ENCODE data around the gene KIF13A.
"Not testable (repeated sequence)": the region's sequence is repeated elsewhere in the genome, so short reads cannot be mapped to it uniquely, and the experiment has no call there.

The KIF13A gene

GRCh38 chr6:17790489-17790888, 196.9 kb downstream of the KIF13A start:
- no peak for DNase-seq (ENCODE audit: low read depth in 2 of 2)

- DNase-seq (ENCODE audit: low read depth in 2 of 2) = no peak
Measured at GRCh38 chr6:17785094-17785787, 202.2 kb downstream of the KIF13A start.

DNA sequence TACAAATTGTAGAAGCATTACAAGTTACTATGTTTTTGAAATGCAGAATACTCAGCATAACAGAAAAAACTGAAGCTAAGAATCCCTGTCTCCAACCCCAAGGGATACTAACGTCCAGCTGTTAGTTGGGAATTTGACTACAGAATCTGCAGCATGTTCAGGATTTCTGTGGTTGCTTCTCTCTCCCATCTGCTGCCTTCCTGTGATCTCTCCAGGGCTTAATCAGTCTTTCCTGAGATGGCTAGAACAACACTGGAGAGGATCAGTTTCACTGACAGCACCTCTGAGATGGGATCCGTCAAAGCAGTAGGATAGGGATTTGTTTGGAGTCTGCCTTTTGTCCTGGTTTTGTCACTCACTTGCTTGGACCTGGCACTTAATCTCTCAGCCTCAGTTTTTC, 207.4 kb downstream of the KIF13A start:
- DNase-seq (ENCODE audit: low read depth in 2 of 2) = no peak

GRCh38 chr6:17771609-17772008, 215.8 kb downstream of the KIF13A start:
- DNase-seq (ENCODE audit: low read depth in 2 of 2) = no peak

- DNase-seq (ENCODE audit: low read depth in 2 of 2) = no peak
Measured at GRCh38 chr6:17768881-17769280, 218.6 kb downstream of the KIF13A start.

DNA sequence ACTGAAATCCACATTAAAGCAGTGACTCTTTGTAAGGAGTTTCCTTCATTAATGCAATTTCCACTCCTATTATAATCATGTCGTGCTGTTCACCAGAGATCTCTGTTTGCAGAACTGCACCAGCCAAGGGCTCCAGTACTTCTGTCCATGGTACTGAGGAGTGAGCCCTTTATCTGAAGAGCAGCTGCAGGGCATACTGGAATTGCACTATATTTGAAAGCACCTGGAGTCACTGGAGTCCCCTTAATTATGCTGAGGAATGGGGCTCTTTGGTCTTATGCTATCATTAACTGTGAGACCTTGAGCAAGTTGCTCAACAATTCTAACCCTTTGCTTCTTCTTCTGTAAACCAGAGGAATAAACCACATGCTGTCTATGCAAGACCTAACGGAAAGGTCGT, 219.0 kb downstream of the KIF13A start:
- no peak for DNase-seq (ENCODE audit: low read depth in 2 of 2)

DNA sequence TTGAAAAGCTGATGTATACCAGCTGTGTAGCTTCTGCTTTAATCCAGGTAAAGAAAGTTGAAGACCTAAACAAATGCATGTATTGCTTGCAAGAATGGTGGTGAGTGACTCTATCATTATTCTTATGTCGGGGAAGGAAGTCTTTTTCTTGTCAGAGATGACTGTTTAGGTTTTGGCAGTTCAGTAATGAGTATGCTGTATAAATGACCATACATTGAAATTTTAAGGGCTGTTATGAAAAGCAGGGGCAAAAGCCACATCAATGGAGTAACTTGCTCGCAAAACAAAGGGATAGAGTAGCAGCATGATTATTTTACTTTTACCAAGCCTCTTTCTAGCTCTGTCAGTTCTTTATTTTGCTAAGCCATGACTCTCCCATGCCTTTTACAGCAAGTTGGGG, 224.8 kb downstream of the KIF13A start:
- no peak for DNase-seq (ENCODE audit: low read depth in 2 of 2)

- DNase-seq (ENCODE audit: low read depth in 2 of 2) = no peak
Measured at GRCh38 chr6:17758119-17758518, 229.3 kb downstream of the KIF13A start.

GRCh38 chr6:17754254-17754653, 233.2 kb downstream of the KIF13A start:
- DNase-seq (ENCODE audit: low read depth in 2 of 2) = no peak

GRCh38 chr6:17745324-17745723, 242.1 kb downstream of the KIF13A start:
- DNase-seq (ENCODE audit: low read depth in 2 of 2) = not testable (repeated sequence)

DNA sequence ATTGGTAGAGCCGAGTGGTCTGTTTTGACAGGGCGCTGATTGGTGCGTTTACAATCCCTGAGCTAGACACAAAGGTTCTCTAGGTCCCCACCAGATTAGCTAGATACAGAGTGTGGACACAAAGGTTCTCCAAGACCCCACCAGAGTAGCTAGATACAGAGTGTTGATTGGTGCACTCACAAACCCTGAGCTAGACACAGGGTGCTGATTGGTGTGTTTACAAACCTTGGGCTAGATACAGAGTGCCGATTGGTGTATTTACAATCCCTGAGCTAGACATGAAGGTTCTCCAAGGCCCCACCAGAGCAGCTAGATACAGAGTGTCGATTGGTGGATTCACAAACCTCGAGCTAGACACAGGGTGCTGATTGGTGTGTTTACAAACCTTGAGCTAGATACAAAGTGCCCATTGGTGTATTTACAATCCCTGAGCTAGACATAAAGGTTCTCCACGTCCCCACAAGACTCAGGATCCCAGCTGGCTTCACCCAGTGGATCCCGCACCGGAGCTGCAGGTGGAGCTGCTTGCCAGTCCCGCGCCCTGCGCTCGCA, 242.6 kb downstream of the KIF13A start:
- not testable (repeated sequence) for DNase-seq (ENCODE audit: low read depth in 2 of 2)

DNA sequence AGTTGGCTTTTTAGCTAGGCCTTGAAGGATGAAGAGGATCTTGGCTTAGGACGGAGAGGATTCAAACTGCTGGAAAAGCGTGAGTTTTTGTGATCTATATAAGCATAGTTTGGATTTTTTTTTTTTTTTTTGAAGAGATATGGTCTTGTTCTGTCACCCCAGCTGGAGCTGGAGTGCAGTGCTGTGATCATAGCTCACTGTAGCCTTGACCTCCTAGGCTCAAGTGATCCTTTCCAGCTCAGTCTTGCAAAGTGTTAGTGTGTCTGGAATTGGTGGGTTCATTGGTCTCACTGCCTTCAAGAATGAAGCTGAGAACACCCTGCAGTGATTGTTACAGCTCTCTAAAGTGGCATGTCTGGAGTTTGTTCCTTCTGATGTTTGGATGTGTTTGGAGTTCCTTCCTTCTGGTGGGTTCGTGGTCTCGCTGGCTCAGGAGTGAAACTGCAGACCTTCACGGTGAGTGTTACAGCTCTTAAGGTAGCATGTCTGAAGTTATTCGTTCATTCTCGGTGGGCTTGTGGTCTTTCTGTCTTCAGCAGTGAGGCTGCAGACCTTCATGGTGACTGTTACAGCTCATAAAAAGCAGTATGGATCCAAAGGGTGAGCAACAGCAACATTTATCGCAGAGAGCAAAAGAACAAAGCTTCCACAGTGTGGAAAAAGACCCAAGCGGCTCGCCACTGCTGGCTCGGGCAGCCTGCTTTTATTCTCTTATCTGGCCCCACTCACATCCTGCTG, 243.2 kb downstream of the KIF13A start:
- no peak for DNase-seq (ENCODE audit: low read depth in 2 of 2)

DNA sequence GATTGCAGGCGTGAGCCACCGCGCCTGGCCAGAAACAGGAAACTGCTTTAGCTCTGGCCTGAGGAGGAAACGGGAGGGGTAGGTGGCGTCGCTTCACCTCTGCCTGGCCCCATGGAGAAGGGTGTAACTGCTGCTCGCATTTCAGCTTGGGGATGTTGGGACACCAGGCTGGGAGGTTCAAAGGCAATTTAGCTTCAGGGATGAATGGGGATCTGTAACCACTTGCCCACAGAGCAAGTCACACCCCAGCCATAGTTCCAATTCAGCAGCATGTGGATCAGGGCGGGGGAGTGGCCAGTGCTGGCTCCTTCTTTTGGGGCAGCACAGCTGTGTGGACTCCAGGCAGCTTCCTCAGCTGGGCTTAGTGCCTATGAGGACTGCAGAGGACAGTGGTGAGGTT, 245.9 kb downstream of the KIF13A start:
- no peak for DNase-seq (ENCODE audit: low read depth in 2 of 2)

DNA sequence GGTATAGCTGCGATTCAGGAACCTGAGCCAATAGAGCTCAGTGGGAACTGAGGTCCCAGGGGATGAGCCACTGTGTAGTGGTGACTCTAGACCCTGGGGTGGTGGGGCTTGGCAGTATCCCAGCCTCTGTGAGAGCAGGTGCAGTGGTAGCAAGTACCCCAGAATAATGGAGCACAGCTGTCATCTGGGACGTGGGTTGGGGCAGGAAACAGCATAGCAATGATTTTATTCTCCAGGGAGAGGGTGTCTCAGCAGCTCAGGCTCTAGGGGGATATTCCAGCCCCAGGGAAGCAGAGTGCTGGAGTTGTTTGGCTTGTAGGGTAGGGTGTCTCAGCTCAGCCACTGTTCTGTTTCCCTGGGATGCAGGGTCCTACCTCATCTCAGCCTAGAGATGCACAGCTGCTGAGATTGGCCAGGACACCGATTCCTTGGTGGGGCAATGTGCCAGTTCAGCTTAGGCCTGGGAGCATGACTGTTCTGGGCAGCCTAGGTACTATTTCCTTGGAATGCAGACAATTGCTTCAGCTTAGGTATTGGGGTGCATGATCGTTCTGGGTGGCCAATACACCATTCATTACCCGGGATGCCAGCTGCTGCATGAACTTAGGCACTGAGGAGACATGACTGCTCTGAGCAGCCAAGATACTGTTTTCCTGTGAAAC, 246.7 kb downstream of the KIF13A start:
- no peak for DNase-seq (ENCODE audit: low read depth in 2 of 2)

- DNase-seq (ENCODE audit: low read depth in 2 of 2) = no peak
Measured at GRCh38 chr6:17737704-17738252, 249.7 kb downstream of the KIF13A start.

DNA sequence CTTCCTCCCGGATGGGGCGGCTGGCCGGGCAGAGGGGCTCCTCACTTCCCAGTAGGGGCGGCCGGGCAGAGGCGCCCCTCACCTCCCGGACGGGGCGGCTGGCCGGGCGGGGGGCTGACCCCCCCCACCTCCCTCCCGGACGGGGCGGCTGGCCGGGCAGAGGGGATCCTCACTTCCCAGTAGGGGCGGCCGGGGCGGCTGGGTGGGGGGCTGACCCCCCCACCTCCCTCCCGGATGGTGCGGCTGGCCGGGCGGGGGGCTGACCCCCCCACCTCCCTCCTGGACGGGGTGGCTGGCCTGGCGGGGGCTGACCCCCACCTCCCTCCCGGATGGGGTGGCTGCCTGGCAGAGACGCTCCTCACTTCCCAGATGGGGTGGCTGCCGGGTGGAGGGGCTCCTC, 252.1 kb downstream of the KIF13A start:
- not testable (repeated sequence) for DNase-seq (ENCODE audit: low read depth in 2 of 2)

DNA sequence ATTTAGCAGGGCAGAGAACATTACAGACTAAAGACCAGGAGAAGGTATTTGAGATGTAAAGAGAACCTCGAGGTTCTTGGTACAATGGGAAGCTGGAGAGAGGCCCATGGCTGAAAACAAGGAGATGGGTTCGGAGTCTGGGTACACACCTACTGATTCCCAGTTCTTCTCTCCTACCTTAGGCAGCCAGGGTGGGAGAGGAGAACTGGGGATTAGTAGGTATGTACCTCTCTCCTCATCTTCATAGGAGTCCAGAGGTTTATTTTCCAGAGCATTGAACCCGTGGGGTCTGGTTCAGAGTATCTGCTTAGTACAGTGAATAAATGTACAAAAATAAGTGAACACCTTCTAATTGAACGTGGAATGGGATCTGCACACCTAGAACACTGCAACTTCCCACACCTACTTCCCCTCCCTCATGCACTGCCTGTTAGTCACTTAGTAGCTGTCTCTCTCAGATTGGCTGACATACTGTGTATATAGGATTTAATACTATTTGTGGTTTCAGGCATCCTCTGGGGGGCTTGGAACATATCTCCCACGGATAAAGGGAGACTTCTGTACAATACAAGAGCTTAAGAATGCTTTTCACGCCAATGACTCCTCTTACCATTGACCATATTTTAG, 257.2 kb downstream of the KIF13A start:
- no peak for DNase-seq (ENCODE audit: low read depth in 2 of 2)

GRCh38 chr6:17729223-17730077, 258.0 kb downstream of the KIF13A start:
- DNase-seq (ENCODE audit: low read depth in 2 of 2) = no peak

DNA sequence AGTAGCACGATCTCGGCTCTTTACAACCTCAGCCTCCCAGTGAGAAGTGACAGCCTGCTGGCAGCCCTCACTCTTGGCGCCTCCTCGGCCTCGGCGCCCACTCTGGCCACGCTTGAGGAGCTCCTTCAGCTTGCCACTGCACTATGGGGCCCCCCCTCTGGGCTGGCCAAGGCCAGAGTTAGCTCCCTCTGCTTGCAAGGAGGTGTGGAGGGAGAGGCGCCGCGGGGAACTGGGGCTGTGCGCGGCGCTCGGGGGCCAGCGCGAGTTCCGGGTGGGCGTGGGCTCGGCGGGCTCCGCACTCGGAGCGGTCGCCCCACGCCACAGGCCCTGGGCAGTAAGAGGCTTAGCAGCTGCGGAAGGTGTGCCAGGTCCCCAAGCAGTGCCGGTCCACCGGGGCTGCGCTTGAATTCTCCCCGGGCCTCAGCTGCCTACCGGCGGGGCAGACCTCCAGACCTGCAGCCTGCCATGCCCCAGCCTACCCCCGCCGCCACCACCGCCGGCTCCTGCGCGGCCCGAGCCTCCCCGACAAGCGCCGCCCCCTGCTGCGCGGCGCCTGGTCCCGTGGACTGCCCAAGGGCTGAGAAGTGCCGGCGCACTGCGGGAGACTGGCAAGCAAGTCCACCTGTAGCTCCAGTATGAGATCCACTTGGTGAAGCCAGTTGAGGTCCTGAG, 258.7 kb downstream of the KIF13A start:
- DNase-seq (ENCODE audit: low read depth in 2 of 2) = no peak

- DNase-seq (ENCODE audit: low read depth in 2 of 2) = no peak
Measured at GRCh38 chr6:17725083-17725482, 262.4 kb downstream of the KIF13A start.

Data from stimulated activated CD4-positive, alpha-beta T cell treated with anti-CD3 and anti-CD28 coated beads, Interleukin-1b, Interleukin-23, amount 100 ng/mL, for 4 hours (primary cell).